Liver (tissue), 3 donors: ENCODE results near the gene TPR.

Experiments used
- ATF3 ChIP-seq: IDR thresholded peaks from 2 replicates; pipeline ENCODE4 v1.6.1; 2016; ENCODE audit warnings: antibody characterized with exemption
- CTCF ChIP-seq: fragments of 150-350 bp; IDR thresholded peaks from 2 replicates; pipeline ENCODE4 v1.5.1; 2017; ENCODE audit warnings: improper control_type of control experiment, low read depth, low read length; ENCODE audit not compliant: missing input control
- EGR1 ChIP-seq, 2 donors: IDR thresholded peaks; 2 replicates each; pipeline ENCODE4 v1.6.1; 2016 to 2018; ENCODE audit warnings: antibody characterized with exemption in 2 of 2, low read depth in 2 of 2
- FOXA1 ChIP-seq: IDR thresholded peaks from 2 replicates; pipeline ENCODE4 v1.6.1; 2016; ENCODE audit warnings: antibody characterized with exemption
- GABPA ChIP-seq, 2 donors: IDR thresholded peaks in 1 of 2; conservative IDR thresholded peaks in 1 of 2; 2 replicates each; pipeline ENCODE4 v1.6.1; 2016; ENCODE audit warnings: antibody characterized with exemption in 2 of 2, mild to moderate bottlenecking in 1 of 2, moderate library complexity in 1 of 2
- HNF4A ChIP-seq, 2 donors: conservative IDR thresholded peaks; 2 replicates each; pipeline ENCODE4 v1.6.1; 2016; ENCODE audit warnings: antibody characterized with exemption in 2 of 2, mild to moderate bottlenecking in 2 of 2
- RAD21 ChIP-seq, 2 donors: IDR thresholded peaks; 2 replicates each; pipeline ENCODE4 v1.6.1; 2016; ENCODE audit warnings: antibody characterized with exemption in 2 of 2, mild to moderate bottlenecking in 2 of 2
- RXRA ChIP-seq, 2 donors: IDR thresholded peaks; 2 replicates each; pipeline ENCODE4 v1.6.1; 2017 to 2018; ENCODE audit warnings: antibody characterized with exemption in 2 of 2, mild to moderate bottlenecking in 1 of 2
- SP1 ChIP-seq: IDR thresholded peaks from 2 replicates; pipeline ENCODE4 v1.6.1; 2018; ENCODE audit warnings: antibody characterized with exemption, mild to moderate bottlenecking
- TAF1 ChIP-seq: conservative IDR thresholded peaks from 2 replicates; pipeline ENCODE4 v1.6.1; 2016; ENCODE audit warnings: antibody characterized with exemption, mild to moderate bottlenecking
- YY1 ChIP-seq: IDR thresholded peaks from 2 replicates; pipeline ENCODE4 v1.6.1; 2016; ENCODE audit warnings: antibody characterized with exemption, mild to moderate bottlenecking
- ZBTB33 ChIP-seq: IDR thresholded peaks from 2 replicates; pipeline ENCODE4 v1.6.1; 2016; ENCODE audit warnings: antibody characterized with exemption
- donor health status: healthy.
- donor health status: healthy.

- TF ChIP-seq CTCF: no peak
- no peak for TF ChIP-seq GABPA (IDR thresholded peaks at IDR 0.05 in 1 of 2, conservative IDR thresholded peaks at IDR 0.05 in 1 of 2)
- no peak for TF ChIP-seq RAD21 (IDR thresholded peaks at IDR 0.05)
- TF ChIP-seq ATF3: no peak
- no peak for TF ChIP-seq RXRA (IDR thresholded peaks at IDR 0.05)
- TF ChIP-seq TAF1: no peak
- TF ChIP-seq FOXA1: no peak
- TF ChIP-seq SP1: no peak
- no peak for TF ChIP-seq HNF4A (conservative IDR thresholded peaks at IDR 0.05)
- TF ChIP-seq EGR1 (IDR thresholded peaks at IDR 0.05; ENCODE audit: low read depth in 2 of 2): no peak
- TF ChIP-seq YY1: no peak
- TF ChIP-seq ZBTB33: no peak
Observed at GRCh38 chr1:186340772-186341171, 34.3 kb downstream of the TPR start.
